Pancreas (tissue), 10 donors: ENCODE data around the gene INTS14. TPM values are rescaled to one million over a fixed set of nuclear protein-coding genes. Genes with fewer than 3 reads are reported as not detected.

Experiments used
- ATAC-seq, 4 donors: fragments of 200-7000 bp; cut with Tn5 transposase; one replicate each; pipeline versions ENCODE4 v1.8.0 to v1.9.1; 2020; ENCODE audit warnings: mild to moderate bottlenecking in 4 of 4, moderate library complexity in 4 of 4
- DNase-seq, 6 donors: peaks; one replicate each; pipeline ENCODE4 v3.0.0-alpha.2; 2020
- FAIRE-seq: peaks from 2 replicates; lab custom pipeline; 2012; peaks lifted over from hg19 to GRCh38; lab: Jason Lieb, UNC
- H3K27ac ChIP-seq, 4 donors: fragments of 200-600 bp; sonication (generic); 1 replicate in 3 of 4; 2 replicates in 1 of 4; pipeline versions ENCODE4 v1.5.0 to v1.8.0; 2020
- H3K27me3 ChIP-seq, 4 donors: fragments of 200-600 bp; one replicate each; pipeline ENCODE4 v1.8.0; 2021
- H3K36me3 ChIP-seq, 3 donors: fragments of 200-600 bp; sonication (generic) in 1 of 3; one replicate each; pipeline versions ENCODE4 v1.5.0 to v1.8.0; 2020 to 2021
- H3K4me1 ChIP-seq, 3 donors: fragments of 200-600 bp; one replicate each; pipeline ENCODE4 v1.8.0; 2021
- H3K4me3 ChIP-seq, 4 donors: fragments of 200-600 bp; sonication (generic) in 2 of 4; one replicate each; pipeline versions ENCODE4 v1.5.0 to v1.8.0; 2020 to 2021
- H3K9me3 ChIP-seq, 4 donors: fragments of 200-600 bp; one replicate each; pipeline ENCODE4 v1.8.0; 2021
- CTCF ChIP-seq, 4 donors: fragments of 200-600 bp; sonication (generic) in 3 of 4; IDR thresholded peaks; one replicate each; pipeline versions ENCODE4 v1.5.0 to v1.8.0; 2021; ENCODE audit warnings: antibody characterized with exemption in 4 of 4
- WGBS, 2 donors: extraction: QIAGEN DNeasy Blood & Tissue Kit; methylation state at CpG; one replicate each; pipeline ENCODE4 v1.1.7; 2013; 5-methylcytosine and 5-hydroxymethylcytosine counted together
- intact Hi-C, 3 donors: fragments of 100-400 bp; cut with DNase I; formaldehyde crosslinking; loops; one replicate each; pipeline versions ENCODE4 v1.11.1 to v1.14.2; 2022
- polyA plus RNA-seq, 2 donors: library from polyadenylated mRNA; stranded (reverse); fragments of 200-250 nt; gene quantifications; one replicate each; pipeline ENCODE4 v1.2.3, GENCODE V29; 2013
- total RNA-seq, 6 donors: library from RNA; stranded (reverse); fragmentation: NEBNext Ultra II Directional in 4 of 6; extraction: Animal tissue kit (Norgen Biotek cat#: 25700) in 4 of 6; gene quantifications; one replicate each; pipeline versions ENCODE4 v1.2.1 to v1.2.4, GENCODE V29; 2021 to 2023
- donor health status: healthy with polysubstance abuse.
- donor health status: DM: no; HTN: no; CAD: no; lungs with moderate emphysema.
- donor health status: DM: no; HTN: no; CAD: no.
- donor health status: control.
- donor health status: control.
- donor health status: Bipolar disorder and iron deficiency.
- donor health status: DM: yes; HTN: yes; CAD: no.
- donor health status: DM: no; HTN: no; CAD: no.
- donor health status: DM: no; HTN: no; CAD: no.
- donor health status: DM: yes; HTN: yes; CAD: no.

INTS14 gene
- total and polyA plus RNA-seq, 8 donors: 11.0 to 25.0 (median 13.5) TPM

- H3K4me3 ChIP-seq: no peak overlapping the region
- no peaks in the 10 kb centered on the region for H3K27me3 ChIP-seq
- no peaks in the 10 kb centered on the region for H3K9me3 ChIP-seq
- ATAC-seq: no peak
- no peaks in the 10 kb centered on the region for H3K4me1 ChIP-seq
- H3K27ac ChIP-seq: no peak overlapping the region
- DNase-seq: no peak
- 37 to 49% methylated on average over 3 of the region's 3 CpGs for WGBS, 2 donors
- intact Hi-C loops: no loop called here
- H3K36me3 ChIP-seq: peaks cover 0 to 17% (median 4%) of the 10 kb centered on the region in 3 donors
- no peak for FAIRE-seq
- no peak for TF ChIP-seq CTCF (IDR thresholded peaks at IDR 0.05)
These were observed 41.2 kb downstream of the INTS14 start for GRCh38 chr15:65569728-65570127.

GRCh38 chr15:65561934-65562333 is 49.0 kb downstream of the INTS14 start:
- 87 to 88% methylated on average over 6 of the region's 6 CpGs for WGBS, 2 donors
- Histone ChIP-seq H3K36me3 (peaks cover 0 to 15% (median 4%) of the 10 kb centered on the region in 3 donors), H3K4me1 (no peaks in the 10 kb centered on the region), H3K27me3 (no peaks in the 10 kb centered on the region), H3K9me3 (no peaks in the 10 kb centered on the region), H3K27ac (no peak overlapping the region), H3K4me3 (no peak overlapping the region)
- FAIRE-seq (no peak), DNase-seq (no peak), ATAC-seq (no peak)
- TF ChIP-seq CTCF (IDR thresholded peaks at IDR 0.05): no peak
- intact Hi-C loops: no loop called here

GRCh38 chr15:65559941-65560340 is 51.0 kb downstream of the INTS14 start:
- TF ChIP-seq CTCF (IDR thresholded peaks at IDR 0.05): no peak
- H3K4me1 ChIP-seq: no peaks in the 10 kb centered on the region
- no peak for ATAC-seq
- intact Hi-C loops: no loop called here
- no peaks in the 10 kb centered on the region for H3K27me3 ChIP-seq
- no peak for DNase-seq
- FAIRE-seq: no peak
- no peak overlapping the region for H3K27ac ChIP-seq
- no peak overlapping the region for H3K4me3 ChIP-seq
- no peaks in the 10 kb centered on the region for H3K9me3 ChIP-seq
- peaks cover 0 to 19% (median 4%) of the 10 kb centered on the region in 3 donors for H3K36me3 ChIP-seq

- Histone ChIP-seq H3K4me1 (no peaks in the 10 kb centered on the region), H3K9me3 (no peaks in the 10 kb centered on the region), H3K27ac (peak overlapping the region in 1 of 4 donors; percentile 21), H3K36me3 (peaks cover 0 to 11% (median 4%) of the 10 kb centered on the region in 3 donors), H3K4me3 (no peak overlapping the region), H3K27me3 (no peaks in the 10 kb centered on the region)
- 81 to 83% methylated on average over 6 of the region's 6 CpGs for WGBS, 2 donors
- ATAC-seq (peak in 3 of 4 donors; percentile 41 to 69 (median 49)), FAIRE-seq (no peak), DNase-seq (no peak)
- TF ChIP-seq CTCF (IDR thresholded peaks at IDR 0.05): no peak
- intact Hi-C loops: no loop called here
These were observed 51.8 kb downstream of the INTS14 start for GRCh38 chr15:65558997-65559760.

GRCh38 chr15:65558336-65558735 is 52.6 kb downstream of the INTS14 start:
- FAIRE-seq: no peak
- intact Hi-C loops: no loop called here
- peaks cover 0 to 10% (median 0%) of the 10 kb centered on the region in 3 donors for H3K36me3 ChIP-seq

More at GRCh38 chr15:65558336-65558735, 52.6 kb downstream of the INTS14 start:
- WGBS, 2 donors: 85 to 94% methylated on average over 5 of the region's 5 CpGs
- Histone ChIP-seq H3K4me3 (no peak overlapping the region), H3K27me3 (no peaks in the 10 kb centered on the region), H3K9me3 (no peaks in the 10 kb centered on the region), H3K4me1 (no peaks in the 10 kb centered on the region), H3K27ac (no peak overlapping the region)
- TF ChIP-seq CTCF (IDR thresholded peaks at IDR 0.05): no peak
- no peak for DNase-seq
- peak in 1 of 4 donors; percentile 27 for ATAC-seq
